H1 (cell line): Measurements from ENCODE around the gene DENND4A. TPM values are rescaled to one million over a fixed set of nuclear protein-coding genes. Genes with fewer than 3 reads are reported as not detected.

Experiments used
- CBX8 ChIP-seq: fragments of 300-800, 300-1000 bp; sonication (generic); IDR thresholded peaks from 2 replicates; pipeline ENCODE4 v1.7.1; 2016; ENCODE audit warnings: low read depth, low read length, borderline replicate concordance
- SIRT6 ChIP-seq: IDR thresholded peaks from one replicate; pipeline ENCODE4 v1.7.1; 2012; ENCODE audit warnings: low read length, inconsistent platforms
- polyA plus RNA-seq, 7 experiments: library from polyadenylated mRNA; depleted of rRNA in 3 of 7; stranded (reverse) in 5 of 7; unstranded in 2 of 7; fragments of >200 nt in 5 of 7; fragments of 200-250 nt in 2 of 7; gene quantifications; 1 replicate in 5 of 7; 2 replicates in 1 of 7; 4 replicates in 1 of 7; pipeline versions ENCODE4 v1.2.1 to v1.2.3, GENCODE V29; 2011 to 2013; ENCODE audit warnings: missing spikeins in 2 of 7, mixed read lengths in 2 of 7
- total RNA-seq: library from RNA; stranded (reverse); fragmentation: NEBNext Ultra II Directional; extraction: Animal tissue kit (Norgen Biotek cat#: 25700); gene quantifications from 2 replicates; pipeline ENCODE4 v1.2.1, GENCODE V29; 2021

DENND4A gene
- total and polyA plus RNA-seq, 2 of the 8 experiments (the other 6 are each of a cell fraction or from before 2014, with no cell fraction given) = 1.3 to 4.7 TPM

DNA sequence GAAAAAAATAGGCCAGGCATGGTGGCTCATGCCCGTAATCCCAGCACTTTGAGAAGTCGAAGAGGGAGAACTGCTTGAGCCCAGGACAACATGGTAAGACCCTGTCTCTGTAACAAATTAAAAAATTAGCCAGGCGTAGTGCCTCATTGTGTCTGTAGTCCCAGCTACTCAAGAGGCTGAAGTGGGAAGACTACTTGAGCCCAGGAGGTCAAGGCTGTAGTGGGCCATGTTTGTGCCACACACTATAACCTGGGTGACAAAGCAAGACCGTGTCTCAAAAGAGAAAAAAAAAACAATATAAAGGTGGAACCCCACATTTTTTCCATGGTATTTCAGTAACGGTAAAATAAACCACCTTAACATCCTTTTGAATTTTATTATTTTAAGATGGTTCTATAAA is 69.9 kb downstream of the DENND4A start (continued):
- TF ChIP-seq SIRT6 (no peak), CBX8 (no peak)
